HG03196 (cell line): Measurements from ENCODE around the gene LAMB3.

Source experiments
- ATAC-seq: cut with Tn5 transposase; IDR thresholded peaks from one replicate; pipeline ENCODE4 v1.9.1; 2021; ENCODE audit not compliant: unreplicated experiment

LAMB3 gene

DNA sequence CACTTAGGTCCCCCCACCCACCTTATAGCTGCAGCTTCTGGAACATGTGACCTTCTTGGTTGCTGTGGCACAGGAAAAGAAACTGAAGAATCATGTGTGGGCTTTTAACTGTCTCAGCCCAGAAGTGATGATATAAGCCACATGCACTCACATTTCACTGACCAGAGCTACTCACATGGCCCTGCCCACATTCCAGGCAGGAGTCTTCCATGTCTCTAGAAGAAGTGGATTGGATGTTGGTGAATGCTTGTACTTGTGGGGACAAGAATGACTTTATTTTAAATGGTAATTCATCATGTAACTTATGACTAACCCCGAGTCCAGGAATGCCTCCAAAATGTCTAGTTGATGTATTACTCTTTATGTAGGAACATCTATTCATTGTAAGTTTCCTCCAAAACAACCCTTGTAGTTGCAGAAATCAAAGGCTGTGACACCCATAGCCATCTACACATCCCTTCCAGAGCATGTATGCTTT lies 84.5 kb downstream of the LAMB3 start:
- ATAC-seq: no peak

DNA sequence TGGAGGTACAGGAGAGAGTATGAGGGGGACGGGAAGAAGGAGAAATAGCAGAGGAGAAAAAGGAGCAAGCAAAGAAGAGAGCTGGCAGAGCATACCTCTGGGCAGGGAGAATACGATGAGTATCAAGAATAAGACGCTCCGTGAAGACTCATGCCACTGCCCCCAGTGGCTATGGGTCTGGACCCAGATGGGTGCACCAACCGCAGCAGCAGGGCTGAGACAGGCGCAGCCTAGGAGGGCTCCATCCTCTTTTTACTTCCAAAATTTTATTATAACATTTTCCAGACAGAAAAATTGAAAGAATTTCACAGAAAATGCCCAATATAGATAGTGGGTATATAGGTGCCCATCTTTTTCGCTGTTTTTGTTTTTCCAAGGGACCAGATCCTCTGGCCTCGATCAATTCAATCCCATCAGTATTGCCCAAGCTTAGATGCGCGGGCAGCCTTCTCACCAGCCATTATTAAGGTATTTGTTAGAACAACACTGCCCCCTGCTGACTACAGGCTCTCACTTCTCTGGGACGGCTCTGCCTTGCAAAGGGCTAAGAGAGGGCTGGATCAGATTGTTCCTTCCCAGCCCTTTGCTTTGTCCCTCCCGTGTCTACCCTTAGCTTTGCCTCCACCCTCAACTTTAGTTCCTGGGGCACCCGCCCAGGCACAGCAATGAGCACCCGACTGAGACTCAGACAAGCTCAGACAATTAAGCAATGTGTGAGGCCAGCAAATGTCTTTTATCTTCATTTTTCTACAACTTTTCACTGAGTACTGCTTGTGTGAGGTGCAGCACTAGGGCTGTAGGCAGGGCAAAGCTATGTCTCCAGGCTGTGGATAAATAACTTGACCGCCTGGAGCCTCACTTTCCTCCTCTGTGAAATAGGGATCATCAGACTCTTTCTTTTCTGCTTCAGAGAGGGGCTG lies 86.2 kb downstream of the LAMB3 start:
- ATAC-seq: peak; percentile 82
